ENCODE measurements around the gene TARBP2.

Gene TARBP2

DNA sequence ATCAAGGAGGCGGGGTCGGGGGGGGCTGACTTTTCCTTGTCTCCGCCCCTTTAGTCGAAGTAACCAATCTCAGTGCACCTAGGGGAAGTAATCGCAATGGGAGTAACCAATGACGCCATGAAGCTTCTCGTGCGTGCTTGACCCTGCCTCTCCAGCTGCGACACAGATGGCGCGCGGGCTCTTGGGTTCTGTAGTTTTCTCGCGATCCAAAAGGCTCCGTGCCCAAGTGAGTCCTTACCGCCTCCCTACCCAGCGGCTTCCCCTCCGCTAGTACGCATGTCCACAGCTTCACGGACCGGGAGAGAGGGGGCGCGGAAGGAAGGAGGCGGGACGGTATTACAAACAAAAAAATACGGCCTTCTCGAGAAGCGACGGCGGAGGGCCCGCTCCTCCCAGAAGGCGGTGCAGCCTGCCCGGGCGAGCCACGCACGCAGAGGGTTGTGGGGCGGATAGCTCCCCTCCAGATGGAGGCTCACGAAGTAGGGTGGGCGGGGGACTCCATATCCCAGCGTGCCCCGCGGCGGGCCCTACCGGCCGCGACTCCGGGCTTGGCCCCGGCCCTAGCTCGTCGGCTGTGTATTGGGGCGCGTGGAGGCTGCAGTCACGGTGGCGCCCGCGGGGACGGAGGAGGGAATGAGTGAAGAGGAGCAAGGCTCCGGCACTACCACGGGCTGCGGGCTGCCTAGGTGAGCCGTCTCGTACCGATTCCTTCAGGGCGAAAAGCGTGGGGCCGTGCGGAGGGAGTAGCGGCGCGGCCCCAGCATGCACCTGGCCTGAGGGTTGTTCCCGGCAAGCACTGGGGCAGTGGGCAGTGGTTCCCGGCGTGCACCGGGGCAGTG lies at the start of gene TARBP2:
TSS of gene TARBP2 (plus strand) at position 508 of the 839 bp plus-strand sequence. CDS start at position 634, 126 bp downstream.
- peak; percentile 98 for DNase-seq (ENCODE audit: low read depth)

DNA sequence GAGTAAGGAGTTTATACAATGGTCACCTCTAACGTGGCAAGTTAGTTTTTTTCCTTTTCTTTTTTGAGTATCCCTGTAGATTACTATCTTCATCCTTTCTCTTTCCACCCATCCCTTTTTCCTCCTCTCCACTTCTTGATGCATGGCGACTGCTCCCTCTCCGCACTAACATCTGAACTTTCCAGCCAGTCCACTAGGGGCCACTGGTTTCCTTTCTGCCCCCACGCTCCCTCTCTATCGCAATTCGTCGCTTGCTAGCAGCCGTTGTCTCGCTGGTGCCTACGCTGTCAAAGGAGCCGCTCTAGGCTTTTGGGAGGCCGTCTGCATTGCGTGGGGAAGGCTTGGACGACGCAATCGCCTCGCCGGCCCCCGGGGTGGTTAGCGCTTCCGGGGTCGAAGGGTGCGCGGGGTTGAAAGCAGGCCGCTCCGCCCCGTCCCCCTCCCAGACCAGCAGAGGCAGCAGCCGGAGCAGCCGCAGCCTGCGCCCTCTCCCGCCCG lies 49.4 kb upstream of the TARBP2 start, which contains the start of gene PCBP2:
TSS of gene PCBP2 (plus strand) at position 442 of the 498 bp plus-strand sequence. CDS start 2,699 bp downstream, outside the sequence.
- DNase-seq (ENCODE audit: low read depth), result peak; percentile 97

GRCh38 chr12:53452159-53453077 lies 48.7 kb upstream of the TARBP2 start:
- peak; percentile 64 for DNase-seq (ENCODE audit: low read depth)

DNA sequence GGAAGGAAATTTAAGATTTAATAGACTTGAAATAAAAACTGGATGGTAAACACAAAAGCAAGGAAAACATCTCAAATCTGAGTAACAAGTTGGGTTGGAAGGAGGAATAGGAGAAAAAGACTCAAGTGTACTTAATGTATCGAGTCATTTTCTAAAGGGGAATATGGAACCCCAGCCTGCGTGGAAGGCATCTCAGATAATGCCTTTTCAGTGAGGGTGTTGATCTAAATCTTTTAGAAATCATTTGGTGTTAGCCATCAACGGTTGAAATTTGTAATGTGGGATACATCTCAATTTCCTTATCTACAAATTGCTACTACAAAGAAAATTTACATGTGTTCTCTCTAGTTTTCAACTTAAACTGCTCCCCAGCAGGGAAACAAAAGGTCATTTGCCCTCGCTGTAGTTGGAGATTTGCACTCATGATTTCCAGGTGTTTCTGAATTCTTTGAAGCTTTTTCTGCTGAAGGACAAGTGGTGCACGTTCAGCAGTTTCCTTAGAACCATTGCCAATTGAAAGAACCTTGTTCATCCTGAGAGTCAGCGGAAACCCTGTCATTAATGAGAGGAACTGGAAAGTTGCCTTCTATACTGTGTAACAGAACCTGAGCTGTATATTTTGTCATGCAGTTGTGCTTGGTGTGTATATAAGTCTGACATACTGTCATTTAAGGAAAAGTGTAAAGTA lies 47.0 kb upstream of the TARBP2 start:
- no peak for DNase-seq (ENCODE audit: low read depth)

DNA sequence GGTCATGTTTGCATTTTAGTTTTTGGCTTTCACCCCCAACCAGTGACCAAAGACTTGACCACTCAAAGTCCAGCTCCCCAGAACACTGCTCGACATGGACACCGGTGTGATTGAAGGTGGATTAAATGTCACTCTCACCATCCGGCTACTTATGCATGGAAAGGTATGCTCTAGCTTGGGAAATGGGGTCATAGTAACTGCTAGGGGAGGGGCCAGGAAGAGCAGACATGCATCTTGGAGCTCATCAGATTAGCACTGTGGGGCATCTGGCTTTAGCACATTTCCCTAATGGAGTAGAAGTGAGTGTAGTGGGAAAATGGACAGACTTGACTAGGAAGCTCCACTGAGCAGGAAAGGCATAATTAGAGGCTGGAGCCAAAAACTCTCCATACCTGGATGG lies 46.4 kb upstream of the TARBP2 start:
- no peak for DNase-seq (ENCODE audit: low read depth)

GRCh38 chr12:53456654-53457366 lies 44.3 kb upstream of the TARBP2 start:
- no peak for DNase-seq (ENCODE audit: low read depth)

GRCh38 chr12:53459097-53459496 lies 42.0 kb upstream of the TARBP2 start:
- DNase-seq (ENCODE audit: low read depth), result no peak

DNA sequence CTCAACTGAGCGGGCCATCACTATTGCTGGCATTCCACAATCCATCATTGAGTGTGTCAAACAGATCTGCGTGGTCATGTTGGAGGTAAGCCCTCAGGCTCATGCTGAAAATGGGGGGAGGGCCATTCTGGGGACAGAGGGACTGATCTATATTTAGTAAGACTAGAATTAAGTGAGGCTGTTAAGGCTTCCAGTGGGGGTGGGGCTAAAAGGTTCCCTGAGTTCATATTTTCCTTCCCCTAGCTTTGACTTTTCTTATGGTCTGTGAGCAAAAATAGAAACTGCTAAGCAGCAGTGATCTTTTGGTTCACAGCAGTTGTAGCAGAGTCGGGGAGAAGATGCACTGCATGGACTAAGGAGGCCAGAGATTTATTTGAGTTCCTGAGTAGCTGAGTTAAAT lies 40.0 kb upstream of the TARBP2 start:
- DNase-seq (ENCODE audit: low read depth), result no peak

GRCh38 chr12:53461591-53461990 lies 39.5 kb upstream of the TARBP2 start:
- no peak for DNase-seq (ENCODE audit: low read depth)

DNA sequence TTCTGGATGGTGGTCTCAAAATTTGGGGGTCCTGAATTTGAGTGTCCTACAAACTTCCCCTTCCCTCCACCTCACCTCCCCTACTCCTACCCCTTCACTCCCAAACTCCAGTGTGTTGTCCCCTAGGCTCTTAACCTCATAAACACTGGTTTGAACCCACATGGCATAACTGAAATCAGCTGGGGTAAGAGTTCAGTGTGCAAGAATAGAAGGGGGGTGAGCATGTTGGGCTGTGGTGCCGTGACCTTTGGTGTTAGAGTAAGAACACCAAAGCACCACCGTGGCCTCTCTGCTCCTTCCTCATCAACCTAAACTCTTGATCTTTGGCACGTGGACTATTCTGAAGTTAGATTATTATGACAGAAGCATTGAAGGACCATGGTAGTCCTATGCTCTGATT lies 38.1 kb upstream of the TARBP2 start:
- DNase-seq (ENCODE audit: low read depth), result no peak

- no peak for DNase-seq (ENCODE audit: low read depth)
Observed at GRCh38 chr12:53463802-53464560, 37.1 kb upstream of the TARBP2 start.

GRCh38 chr12:53464685-53465418 lies 36.2 kb upstream of the TARBP2 start:
- DNase-seq (ENCODE audit: low read depth), result no peak

- no peak for DNase-seq (ENCODE audit: low read depth)
Observed at GRCh38 chr12:53465679-53466078, 35.4 kb upstream of the TARBP2 start.

GRCh38 chr12:53466640-53467039 lies 34.4 kb upstream of the TARBP2 start:
- DNase-seq (ENCODE audit: low read depth), result no peak

GRCh38 chr12:53467082-53467481 lies 34.0 kb upstream of the TARBP2 start:
- no peak for DNase-seq (ENCODE audit: low read depth)

GRCh38 chr12:53467880-53468279 lies 33.2 kb upstream of the TARBP2 start:
- no peak for DNase-seq (ENCODE audit: low read depth)

GRCh38 chr12:53468282-53468681 lies 32.8 kb upstream of the TARBP2 start:
- no peak for DNase-seq (ENCODE audit: low read depth)

- DNase-seq (ENCODE audit: low read depth), result no peak
Observed at GRCh38 chr12:53472056-53472582, 29.0 kb upstream of the TARBP2 start.

DNA sequence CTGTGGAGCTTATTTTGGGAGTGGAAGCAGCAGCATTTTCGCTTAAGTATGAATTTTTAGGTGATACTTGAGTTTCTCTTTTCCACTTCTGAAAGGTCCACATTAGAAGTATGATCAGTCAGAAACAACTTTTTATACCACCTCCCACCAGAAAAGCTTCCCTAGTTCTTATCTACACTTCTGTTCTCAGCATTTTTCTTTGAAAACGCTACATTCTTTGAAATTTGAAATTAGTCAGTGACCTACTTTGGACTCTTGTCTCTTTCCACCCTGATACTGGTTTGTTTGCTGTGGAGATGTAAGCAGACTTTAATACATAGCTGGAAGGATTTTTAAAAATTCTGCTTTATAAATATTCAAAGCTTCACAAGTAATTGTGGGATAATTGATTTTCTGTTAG lies 27.0 kb upstream of the TARBP2 start:
- DNase-seq (ENCODE audit: low read depth), result no peak

GRCh38 chr12:53474819-53475218 lies 26.3 kb upstream of the TARBP2 start:
- no peak for DNase-seq (ENCODE audit: low read depth)
